Right lobe of liver (tissue), 6 donors: ENCODE results near the gene NR3C2. TPM values are rescaled to one million over a fixed set of nuclear protein-coding genes. Genes with fewer than 3 reads are reported as not detected.

Source experiments
- ATAC-seq, 4 donors: fragments of 200-7000 bp; cut with Tn5 transposase; one replicate each; pipeline ENCODE4 v1.9.1; 2020; ENCODE audit warnings: mild to moderate bottlenecking in 4 of 4, moderate library complexity in 4 of 4
- DNase-seq, 3 donors: peaks; one replicate each; pipeline ENCODE4 v3.0.0-alpha.2; 2020
- H3K27ac ChIP-seq, 3 donors: fragments of 200-600 bp; one replicate each; pipeline ENCODE4 v1.8.0; 2022
- H3K27me3 ChIP-seq, 2 donors: fragments of 200-600 bp; one replicate each; pipeline ENCODE4 v1.8.0; 2022
- H3K36me3 ChIP-seq, 4 donors: fragments of 200-600 bp; sonication (generic) in 1 of 4; one replicate each; pipeline versions ENCODE4 v1.5.1 to v1.8.0; 2017 to 2022; ENCODE audit warnings: control low read depth in 1 of 4
- H3K4me1 ChIP-seq, 4 donors: fragments of 200-600 bp; sonication (generic) in 1 of 4; one replicate each; pipeline versions ENCODE4 v1.5.1 to v1.8.0; 2017 to 2022; ENCODE audit warnings: control low read depth in 1 of 4
- H3K4me3 ChIP-seq, 3 donors: fragments of 200-600 bp; one replicate each; pipeline ENCODE4 v1.8.0; 2022
- H3K9me3 ChIP-seq, 4 donors: fragments of 200-600 bp; sonication (generic) in 1 of 4; one replicate each; pipeline versions ENCODE4 v1.5.1 to v1.8.0; 2017 to 2022; ENCODE audit warnings: control low read depth in 1 of 4
- POLR2A ChIP-seq: fragments of 450-650 bp; IDR thresholded peaks from one replicate; pipeline ENCODE4 v1.6.1; 2017; ENCODE audit warnings: antibody characterized with exemption, mild to moderate bottlenecking
- WGBS: methylation state at CpG from one replicate; pipeline ENCODE4 v1.1.6; 2018; ENCODE audit warnings: low coverage, low lambda C conversion rate; ENCODE audit not compliant: insufficient coverage; ENCODE audit errors: missing lambda C conversion rate; 5-methylcytosine and 5-hydroxymethylcytosine counted together
- intact Hi-C, 2 donors: fragments of 100-400 bp; cut with DNase I; formaldehyde crosslinking; loops; one replicate each; pipeline versions ENCODE4 v1.11.2 to v1.14.1; 2022
- total RNA-seq, 6 experiments: library from RNA; depleted of rRNA in 2 of 6; stranded (reverse); fragments of >200 nt in 2 of 6; fragmentation: NEBNext Ultra II Directional in 3 of 6; extraction: Animal tissue kit (Norgen Biotek cat#: 25700) in 3 of 6; gene quantifications; one replicate each; pipeline versions ENCODE4 v1.1.0 to v1.2.4, GENCODE V29; 2016 to 2023
- TF ChIP-seq, protein P1 (sequence below), 4 donors: fragments of 200-600 bp in 3 of 4; fragments of 450-650 bp in 1 of 4; IDR thresholded peaks; one replicate each; pipeline versions ENCODE4 v1.5.1 to v1.8.0; 2016 to 2022; ENCODE audit warnings: antibody characterized with exemption in 4 of 4, mild to moderate bottlenecking in 2 of 4
- donor health status: DM: no; HTN: yes; CAD: no.
- donor health status: DM: no; HTN: no; CAD: no.
- donor health status: DM: no; HTN: no; CAD: no.
- donor health status: DM: no; HTN: yes; CAD: no.
- donor health status: DM: no; HTN: yes; CAD: no.

Gene NR3C2
- total RNA-seq, 6 experiments from 2014 or later: 4.8 to 15.9 (median 8.9) TPM

DNA sequence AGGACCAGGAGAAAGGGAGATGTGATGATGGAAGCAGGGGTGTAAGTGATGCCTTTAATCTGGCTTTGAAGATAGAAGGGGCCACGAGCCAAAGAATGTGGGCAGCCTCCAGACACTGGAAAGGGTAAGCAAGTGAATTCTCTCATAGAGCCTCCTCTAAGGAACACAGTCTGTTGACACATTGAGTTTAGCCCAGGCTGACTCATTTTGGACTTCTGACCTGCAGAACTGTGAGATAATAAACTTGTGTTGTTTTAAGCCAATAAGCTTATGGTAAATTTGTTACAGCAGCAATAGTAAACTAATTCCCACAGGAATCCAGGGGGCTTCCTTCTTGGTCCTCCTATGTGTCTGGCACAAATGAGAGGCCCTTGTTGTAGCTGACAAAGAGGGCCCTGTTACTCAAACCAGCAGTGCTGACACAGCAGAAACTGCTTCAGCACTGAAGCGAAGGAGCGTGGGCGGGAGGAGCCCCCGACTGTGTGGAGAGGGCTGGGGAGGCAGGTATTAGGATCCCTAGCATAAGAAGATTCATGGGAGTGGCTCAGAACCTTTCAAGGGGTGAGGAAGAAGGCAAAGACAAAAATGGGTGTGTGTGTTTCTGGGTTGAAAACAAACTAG lies 268.7 kb downstream of the NR3C2 start:
- peak; percentile 45 to 91 (median 72) for ATAC-seq
- no peaks in the 10 kb centered on the region for H3K36me3 ChIP-seq
- no peaks in the 10 kb centered on the region for H3K9me3 ChIP-seq
- TF ChIP-seq POLR2A: no peak
- TF ChIP-seq, protein P1, sequence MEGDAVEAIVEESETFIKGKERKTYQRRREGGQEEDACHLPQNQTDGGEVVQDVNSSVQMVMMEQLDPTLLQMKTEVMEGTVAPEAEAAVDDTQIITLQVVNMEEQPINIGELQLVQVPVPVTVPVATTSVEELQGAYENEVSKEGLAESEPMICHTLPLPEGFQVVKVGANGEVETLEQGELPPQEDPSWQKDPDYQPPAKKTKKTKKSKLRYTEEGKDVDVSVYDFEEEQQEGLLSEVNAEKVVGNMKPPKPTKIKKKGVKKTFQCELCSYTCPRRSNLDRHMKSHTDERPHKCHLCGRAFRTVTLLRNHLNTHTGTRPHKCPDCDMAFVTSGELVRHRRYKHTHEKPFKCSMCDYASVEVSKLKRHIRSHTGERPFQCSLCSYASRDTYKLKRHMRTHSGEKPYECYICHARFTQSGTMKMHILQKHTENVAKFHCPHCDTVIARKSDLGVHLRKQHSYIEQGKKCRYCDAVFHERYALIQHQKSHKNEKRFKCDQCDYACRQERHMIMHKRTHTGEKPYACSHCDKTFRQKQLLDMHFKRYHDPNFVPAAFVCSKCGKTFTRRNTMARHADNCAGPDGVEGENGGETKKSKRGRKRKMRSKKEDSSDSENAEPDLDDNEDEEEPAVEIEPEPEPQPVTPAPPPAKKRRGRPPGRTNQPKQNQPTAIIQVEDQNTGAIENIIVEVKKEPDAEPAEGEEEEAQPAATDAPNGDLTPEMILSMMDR (IDR thresholded peaks at IDR 0.05): no peak
- intact Hi-C loops: no loop called here
- 91% methylated on average over 5 of the region's 5 CpGs for WGBS
- DNase-seq: no peak
- no peaks in the 10 kb centered on the region for H3K27me3 ChIP-seq
- no peak overlapping the region for H3K27ac ChIP-seq
- no peaks in the 10 kb centered on the region for H3K4me1 ChIP-seq
- no peak overlapping the region for H3K4me3 ChIP-seq

GRCh38 chr4:148171596-148171995 lies 270.6 kb downstream of the NR3C2 start:
- no peaks in the 10 kb centered on the region for H3K9me3 ChIP-seq
- no peaks in the 10 kb centered on the region for H3K27me3 ChIP-seq
- H3K27ac ChIP-seq: no peak overlapping the region
- no peaks in the 10 kb centered on the region for H3K36me3 ChIP-seq
- H3K4me1 ChIP-seq: no peaks in the 10 kb centered on the region
- H3K4me3 ChIP-seq: no peak overlapping the region
- intact Hi-C loops: no loop called here
- TF ChIP-seq, protein P1 (IDR thresholded peaks at IDR 0.05): no peak
- TF ChIP-seq POLR2A: no peak
- ATAC-seq (no peak), DNase-seq (no peak)
- 100% methylated on average over 2 of the region's 3 CpGs for WGBS

GRCh38 chr4:148170408-148171365 lies 271.5 kb downstream of the NR3C2 start:
- WGBS: 88% methylated on average over 5 of the region's 7 CpGs
- no peaks in the 10 kb centered on the region for H3K36me3 ChIP-seq
- no peak for ATAC-seq
- no peak overlapping the region for H3K27ac ChIP-seq
- H3K9me3 ChIP-seq: no peaks in the 10 kb centered on the region
- H3K27me3 ChIP-seq: no peaks in the 10 kb centered on the region
- no peaks in the 10 kb centered on the region for H3K4me1 ChIP-seq
- TF ChIP-seq, protein P1 (IDR thresholded peaks at IDR 0.05): no peak
- TF ChIP-seq POLR2A: no peak
- no peak overlapping the region for H3K4me3 ChIP-seq
- intact Hi-C loops: no loop called here
- DNase-seq: no peak

DNA sequence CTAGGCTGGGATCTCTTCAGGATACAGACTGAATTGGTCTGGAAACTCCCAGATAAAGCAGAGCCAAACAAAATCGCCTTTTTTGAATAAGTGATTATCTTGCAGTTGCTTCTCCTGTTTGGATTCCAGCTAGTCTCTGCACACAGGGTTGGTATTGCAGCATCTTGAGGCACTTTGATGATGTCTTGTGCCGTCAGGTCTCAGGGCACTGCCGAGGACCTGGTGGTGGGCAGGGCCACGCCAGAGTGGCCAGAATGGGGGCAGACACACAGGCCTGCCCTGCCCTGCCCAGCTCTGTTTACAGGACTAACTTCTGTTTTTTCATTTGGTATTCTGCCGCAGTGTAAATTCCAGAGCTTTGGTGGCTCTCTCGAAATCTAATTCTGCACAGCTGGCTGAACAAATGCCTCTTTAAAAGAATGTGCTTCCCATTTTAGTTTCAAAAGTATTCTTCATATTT lies 276.1 kb downstream of the NR3C2 start:
- Histone ChIP-seq H3K36me3 (no peaks in the 10 kb centered on the region), H3K4me3 (no peak overlapping the region), H3K27ac (no peak overlapping the region), H3K27me3 (no peaks in the 10 kb centered on the region), H3K4me1 (no peaks in the 10 kb centered on the region), H3K9me3 (no peaks in the 10 kb centered on the region)
- intact Hi-C loops: no loop called here
- 64% methylated on average over 3 of the region's 6 CpGs for WGBS
- ATAC-seq: peak in 1 of 4 donors; percentile 19
- no peak for DNase-seq
- TF ChIP-seq, protein P1 (IDR thresholded peaks at IDR 0.05): no peak
- TF ChIP-seq POLR2A: no peak
